GM12878 (cell line): ENCODE results near the gene CTRB2. TPM values are rescaled to one million over a fixed set of nuclear protein-coding genes. Genes with fewer than 3 reads are reported as not detected.

Experiments
- ATAC-seq: fragments of 200-7000 bp; cut with Tn5 transposase; 3 replicates; pipeline ENCODE4 v1.9.1; 2020; ENCODE audit warnings: mild to moderate bottlenecking, moderate library complexity
- BruUV-seq: library from RNA; stranded (reverse); fragments of 400-500 nt; replicated peaks from 2 replicates; lab custom pipeline; 2021; lab: Mats Ljungman, UMichigan
- CTCF ChIA-PET: fragments of 300-600 bp; sonication (Branson Sonifier 250); formaldehyde crosslinking; extraction: SDS; loops from one replicate; lab custom pipeline; 2021; ENCODE audit warnings: inconsistent platforms; lab: Yijun Ruan, JAX
- POLR2A ChIA-PET: fragments of 350-600 bp; formaldehyde crosslinking; extraction: SDS; loops from one replicate; lab custom pipeline; 2021; ENCODE audit warnings: inconsistent platforms; lab: Charles Lee
- RAD21 ChIA-PET: fragments of 300-600 bp; sonication (Branson Sonifier 250); formaldehyde crosslinking; loops from one replicate; lab custom pipeline; 2023; ENCODE audit warnings: antibody characterized with exemption; ENCODE audit not compliant: unreplicated experiment; lab: Charles Lee
- SMC1A ChIA-PET: fragments of 300-600 bp; sonication (Branson Sonifier 250); formaldehyde crosslinking; loops from one replicate; lab custom pipeline; 2023; ENCODE audit not compliant: unreplicated experiment, uncharacterized antibody; lab: Charles Lee
- DNase-seq: peaks from one replicate; pipeline ENCODE4 v3.0.0-alpha.2; 2011; ENCODE audit warnings: low read depth, low spot score
- FAIRE-seq: peaks from 3 replicates; lab custom pipeline; 2011; peaks lifted over from hg19 to GRCh38; lab: Jason Lieb, UNC
- H2AFZ ChIP-seq: 2 replicates; pipeline ENCODE4 v1.6.0; 2011; ENCODE audit warnings: low read depth, low read length, control low read depth; ENCODE audit not compliant: control insufficient read depth
- H3K27ac ChIP-seq: 2 replicates; pipeline ENCODE4 v1.5.1; 2011; ENCODE audit warnings: control low read depth; ENCODE audit not compliant: control insufficient read depth, insufficient read depth
- H3K27me3 ChIP-seq, 2 experiments: replicated peaks in 1 of 2; 2 replicates each; pipeline versions ENCODE4 v1.6.0 to v1.6.1; 2011; ENCODE audit warnings: low read length in 1 of 2; ENCODE audit not compliant: control insufficient read depth in 2 of 2, insufficient read depth in 2 of 2
- H3K36me3 ChIP-seq, 2 experiments: 2 replicates each; pipeline ENCODE4 v1.5.1; 2011; ENCODE audit warnings: low read length in 1 of 2; ENCODE audit not compliant: control insufficient read depth in 2 of 2, insufficient read depth in 2 of 2
- H3K4me1 ChIP-seq: 2 replicates; pipeline ENCODE4 v1.6.1; 2011; ENCODE audit warnings: mild to moderate bottlenecking, low read length, moderate library complexity, mixed read lengths; ENCODE audit not compliant: control insufficient read depth, insufficient read depth
- H3K4me2 ChIP-seq: 2 replicates; pipeline ENCODE4 v1.6.0; 2011; ENCODE audit warnings: control low read depth; ENCODE audit not compliant: control insufficient read depth, insufficient read depth
- H3K4me3 ChIP-seq: fragments of 200-600 bp; sonication (generic); 2 replicates; pipeline ENCODE4 v1.5.1; 2016
- H3K79me2 ChIP-seq: 2 replicates; pipeline ENCODE4 v1.6.0; 2011; ENCODE audit warnings: low read length; ENCODE audit not compliant: control insufficient read depth, insufficient read depth
- H3K9ac ChIP-seq: 2 replicates; pipeline ENCODE4 v1.8.0; 2011; ENCODE audit warnings: low read length, control low read depth, mixed read lengths; ENCODE audit not compliant: control insufficient read depth, insufficient read depth
- H3K9me3 ChIP-seq: replicated peaks from 3 replicates; pipeline ENCODE4 v1.5.1; 2011; ENCODE audit warnings: mild to moderate bottlenecking, low read length; ENCODE audit not compliant: control insufficient read depth, insufficient read depth
- H4K20me1 ChIP-seq: 2 replicates; pipeline ENCODE4 v1.6.0; 2011; ENCODE audit not compliant: control insufficient read depth, insufficient read depth
- ATF3 ChIP-seq: IDR thresholded peaks from 2 replicates; pipeline ENCODE4 v1.6.1; 2011; ENCODE audit warnings: low read depth, mild to moderate bottlenecking, low read length, moderate library complexity, borderline replicate concordance; ENCODE audit errors: extremely low read depth
- BCL11A ChIP-seq: IDR thresholded peaks from 2 replicates; pipeline ENCODE4 v1.6.1; 2011; ENCODE audit warnings: low read depth, low read length
- IRF3 ChIP-seq: fragments of 450-650 bp; IDR thresholded peaks from 2 replicates; pipeline ENCODE4 v1.6.1; 2014; ENCODE audit warnings: mild to moderate bottlenecking
- KAT2A ChIP-seq: conservative IDR thresholded peaks from 2 replicates; pipeline ENCODE4 v1.6.1; 2011; ENCODE audit warnings: low read depth, low read length; ENCODE audit not compliant: control insufficient read depth
- NR2C1 ChIP-seq: fragments of 450-650 bp; IDR thresholded peaks from 2 replicates; pipeline ENCODE4 v1.6.1; 2017; ENCODE audit warnings: antibody characterized with exemption, mild to moderate bottlenecking, moderate library complexity
- POLR2A ChIP-seq: IDR thresholded peaks from 2 replicates; pipeline ENCODE4 v1.6.1; 2011; ENCODE audit warnings: low read depth, mild to moderate bottlenecking, low read length
- REST ChIP-seq: IDR thresholded peaks from 2 replicates; pipeline ENCODE4 v1.6.1; 2012; ENCODE audit warnings: mild to moderate bottlenecking, low read depth, low read length
- USF1 ChIP-seq: IDR thresholded peaks from 2 replicates; pipeline ENCODE4 v1.6.1; 2011; ENCODE audit warnings: borderline replicate concordance, low read depth, mild to moderate bottlenecking, moderate library complexity, mixed read lengths, low read length; ENCODE audit not compliant: insufficient read depth; ENCODE audit errors: extremely low read length
- whole genome bisulfite sequencing: methylation state at CpG from one replicate; pipeline ENCODE4 v1.1.6; 2016; ENCODE audit warnings: low lambda C conversion rate; ENCODE audit not compliant: insufficient replicate concordance, insufficient coverage; ENCODE audit errors: missing lambda C conversion rate; 5-methylcytosine and 5-hydroxymethylcytosine counted together
- in situ Hi-C: fragments of 300-500 bp; cut with MboI; formaldehyde crosslinking; loops from 9 replicates; pipeline ENCODE4 v1.14.3; 2018; ENCODE audit warnings: mixed read lengths
- intact Hi-C: fragments of 100-400 bp; cut with micrococcal nuclease; formaldehyde crosslinking; loops from one replicate; pipeline ENCODE4 v1.14.2; 2022; ENCODE audit not compliant: unreplicated experiment
- polyA plus RNA-seq, 11 experiments: library from polyadenylated mRNA; depleted of rRNA in 4 of 11; unstranded in 6 of 11; stranded (reverse) in 5 of 11; fragments of >200 nt; fragmentation: Nextera tagmentation in 4 of 11; fragmentation: Illumina TruSeq in 1 of 11; extraction: Ambion mirVana in 4 of 11; extraction: Trizol in 1 of 11; gene quantifications; 1 replicate in 1 of 11; 2 replicates in 10 of 11; pipeline versions ENCODE4 v1.2.1 to v1.2.3, GENCODE V29; 2011 to 2016; ENCODE audit warnings: inconsistent platforms in 2 of 11, missing spikeins in 2 of 11, low read depth in 1 of 11
- total RNA-seq, 4 experiments: library from RNA; depleted of rRNA in 3 of 4; stranded (reverse); fragments of >200 nt in 3 of 4; fragmentation: Illumina TruSeq in 1 of 4; extraction: Trizol in 1 of 4; gene quantifications; 2 replicates each; pipeline versions ENCODE4 v1.2.1 to v1.2.3, GENCODE V29; 2013 to 2021

CTRB2 gene
- total and polyA plus RNA-seq, 10 of the 15 experiments (the other 5 are each of a cell fraction or from before 2014, with no cell fraction given): 9.4 TPM; not detected in 9

GRCh38 chr16:75202069-75202590 lies 4.8 kb downstream of the CTRB2 start:
- ChIA-PET SMC1A (interaction anchor here (0.8 to 1.4 kb wide), 5 partner anchors 18 to 419 kb away, joined by 3 to 8 read pairs (median 4); no protein-coding TSS in a partner anchor), CTCF (interaction anchor here (0.8 to 7.9 kb wide), 4 partner anchors 119 to 200 kb away, joined by 3 to 170 read pairs (median 4); no protein-coding TSS in a partner anchor), POLR2A (interaction anchor here (0.6 kb wide), 2 partner anchors 30 to 121 kb away, joined by 3 to 5 read pairs; no protein-coding TSS in a partner anchor), RAD21 (interaction anchor here (0.6 to 3.7 kb wide), 6 partner anchors 31 to 445 kb away, joined by 3 to 44 read pairs (median 3); partner anchors contain the start of gene KARS1)
- Histone ChIP-seq H3K9me3 (no peaks in the 10 kb centered on the region), H3K4me2 (no peak overlapping the region), H3K79me2 (no peaks in the 10 kb centered on the region), H3K4me1 (peaks cover 8% of the 10 kb centered on the region), H4K20me1 (no peaks in the 10 kb centered on the region), H3K4me3 (no peak overlapping the region), H3K36me3 (no peaks in the 10 kb centered on the region), H3K9ac (no peak overlapping the region), H3K27me3 (peaks cover 1 to 4% of the 10 kb centered on the region in 2 experiments), H2AFZ (no peak overlapping the region), H3K27ac (no peak overlapping the region)
- in situ Hi-C loops: loop anchor here (5.0 kb wide), 1 partner anchor 185 kb away; no protein-coding TSS in a partner anchor
- intact Hi-C loops: loop anchor here (2.0 kb wide), 1 partner anchor 19 kb away; no protein-coding TSS in a partner anchor
- ATAC-seq: no peak
- BruUV-seq: no TSS peak
- FAIRE-seq: no peak
- no peak for DNase-seq
- TF ChIP-seq KAT2A: no peak
- WGBS: 93% methylated on average over 13 of the region's 13 CpGs

GRCh38 chr16:75198135-75198600 lies 8.8 kb downstream of the CTRB2 start:
- Histone ChIP-seq H3K9ac (no peak overlapping the region), H3K4me2 (no peak overlapping the region), H2AFZ (no peak overlapping the region), H3K27me3 (peaks cover 1 to 4% of the 10 kb centered on the region in 2 experiments), H3K9me3 (no peaks in the 10 kb centered on the region), H3K36me3 (no peaks in the 10 kb centered on the region), H3K4me3 (no peak overlapping the region), H3K4me1 (peaks cover 3% of the 10 kb centered on the region; the same call in 1 of the 2 replicates), H3K27ac (no peak overlapping the region), H4K20me1 (no peaks in the 10 kb centered on the region), H3K79me2 (no peaks in the 10 kb centered on the region)
- ChIA-PET SMC1A (interaction anchor here (1.0 to 5.2 kb wide), 12 partner anchors 10 to 575 kb away, joined by 3 to 52 read pairs (median 5); no protein-coding TSS in a partner anchor), POLR2A (interaction anchor here (1.5 kb wide), 1 partner anchor 19 kb away, joined by 3 read pairs; no protein-coding TSS in a partner anchor), CTCF (interaction anchor here (0.8 to 7.9 kb wide), 22 partner anchors 8 to 1973 kb away, joined by 3 to 170 read pairs (median 7); partner anchors contain the start of genes CTRB1, TMEM170A and TMEM231), RAD21 (interaction anchor here (0.6 to 4.5 kb wide), 8 partner anchors 26 to 569 kb away, joined by 3 to 65 read pairs (median 4); partner anchors contain the start of gene ZNRF1)
- ATAC-seq: no peak
- no TSS peak for BruUV-seq
- FAIRE-seq: no peak
- 42% methylated on average over 18 of the region's 18 CpGs for WGBS
- DNase-seq: no peak
- in situ Hi-C loops: no loop called here
- intact Hi-C loops: loop anchor here (2.0 to 5.0 kb wide), 3 partner anchors 34 to 567 kb away; no protein-coding TSS in a partner anchor
- TF ChIP-seq IRF3: no peak
- no peak for TF ChIP-seq ATF3
- no peak for TF ChIP-seq POLR2A
- no peak for TF ChIP-seq NR2C1
- no peak for TF ChIP-seq BCL11A
- no peak for TF ChIP-seq USF1
- TF ChIP-seq REST: no peak
